HCT116 (cell line): ENCODE measurements around the gene PCDHA10. TPM values are rescaled to one million over a fixed set of nuclear protein-coding genes. Genes with fewer than 3 reads are reported as not detected.

Experiments
- ATAC-seq: fragments of 200-7000 bp; cut with Tn5 transposase; 2 replicates; pipeline ENCODE4 v1.9.1; 2020; ENCODE audit warnings: mild to moderate bottlenecking, moderate library complexity
- BruUV-seq: library from RNA; stranded (reverse); fragments of 400-500 nt; replicated peaks from 2 replicates; lab custom pipeline; 2021; lab: Mats Ljungman, UMichigan
- CTCF ChIA-PET: fragments of 300-600 bp; sonication (Branson Sonifier 250); formaldehyde crosslinking; loops from one replicate; lab custom pipeline; 2021; ENCODE audit warnings: antibody characterized with exemption; lab: Charles Lee
- POLR2A ChIA-PET: fragments of 300-600, 350-600 bp; sonication (Branson Sonifier 250); formaldehyde crosslinking; loops from one replicate; lab custom pipeline; 2021; ENCODE audit warnings: antibody characterized with exemption; lab: Charles Lee
- RAD21 ChIA-PET, 2 experiments: fragments of 300-600 bp; sonication (Branson Sonifier 250); formaldehyde crosslinking; loops; one replicate each; lab custom pipeline; 2023; ENCODE audit warnings: low total read pairs in 2 of 2; ENCODE audit not compliant: uncharacterized antibody in 2 of 2, unreplicated experiment in 2 of 2, low non-redundant PET in 1 of 2; lab: Charles Lee
- DNase-seq: peaks from one replicate; pipeline ENCODE4 v3.0.0-alpha.2; 2010; ENCODE audit warnings: low read depth, low spot score
- H2AFZ ChIP-seq: fragments of 200-600 bp; shearing (Covaris generic), sonication (generic); 2 replicates; pipeline ENCODE4 v1.6.1; 2017; ENCODE audit warnings: low read depth, mixed run types, mixed read lengths, antibody characterized with exemption, low read length; ENCODE audit not compliant: poor library complexity, severe bottlenecking
- H3K27ac ChIP-seq: 2 replicates; pipeline ENCODE4 v1.5.1; 2012; ENCODE audit warnings: low read depth, low read length
- H3K27me3 ChIP-seq: fragments of 200-600 bp; sonication (generic); 2 replicates; pipeline ENCODE4 v1.6.1; 2016; ENCODE audit warnings: mixed run types, low read length, mixed read lengths; ENCODE audit not compliant: insufficient read depth
- H3K36me3 ChIP-seq, 2 experiments: fragments of 200-500 bp in 1 of 2; fragments of 200-600 bp in 1 of 2; sonication (Bioruptor generic) in 1 of 2; sonication (generic) in 1 of 2; 2 replicates each; pipeline versions ENCODE4 v1.5.1 to v1.6.1; 2014 to 2016; ENCODE audit warnings: low read length in 2 of 2, inconsistent platforms in 1 of 2, mixed read lengths in 1 of 2, mixed run types in 1 of 2; ENCODE audit not compliant: insufficient read depth in 2 of 2, control insufficient read depth in 1 of 2
- H3K4me1 ChIP-seq, 2 experiments: fragments of 200-600 bp in 1 of 2; sonication (generic) in 1 of 2; 2 replicates each; pipeline versions ENCODE4 v1.5.1 to v1.6.1; 2012 to 2017; ENCODE audit warnings: low read length in 2 of 2, inconsistent platforms in 1 of 2, mild to moderate bottlenecking in 1 of 2, mixed read lengths in 1 of 2, mixed run types in 1 of 2, moderate library complexity in 1 of 2; ENCODE audit not compliant: insufficient read depth in 2 of 2, control insufficient read depth in 1 of 2
- H3K4me2 ChIP-seq: fragments of 200-600 bp; sonication (generic); 2 replicates; pipeline ENCODE4 v1.6.1; 2017; ENCODE audit warnings: mixed run types, low read length, mixed read lengths
- H3K4me3 ChIP-seq, 2 experiments: fragments of 200-600 bp in 1 of 2; sonication (generic) in 1 of 2; replicated peaks in 1 of 2; 2 replicates each; pipeline ENCODE4 v1.5.1; 2011 to 2016; ENCODE audit warnings: low read length in 2 of 2, control low read depth in 1 of 2, low read depth in 1 of 2, mild to moderate bottlenecking in 1 of 2, mixed read lengths in 1 of 2, mixed run types in 1 of 2
- H3K79me2 ChIP-seq: fragments of 200-600 bp; sonication (generic); 2 replicates; pipeline ENCODE4 v1.6.1; 2017; ENCODE audit warnings: mild to moderate bottlenecking, mixed run types, low read length, moderate library complexity, mixed read lengths; ENCODE audit not compliant: insufficient read depth
- H3K9ac ChIP-seq: fragments of 200-600 bp; sonication (generic); 2 replicates; pipeline ENCODE4 v1.6.1; 2016; ENCODE audit warnings: low read length, mixed read lengths
- H3K9me2 ChIP-seq: fragments of 200-600 bp; sonication (generic), shearing (Covaris generic); 2 replicates; pipeline ENCODE4 v1.6.1; 2017; ENCODE audit warnings: mixed run types, mild to moderate bottlenecking, moderate library complexity; ENCODE audit not compliant: insufficient read depth
- H3K9me3 ChIP-seq, 2 experiments: fragments of 200-500 bp in 1 of 2; fragments of 200-600 bp in 1 of 2; sonication (Bioruptor generic) in 1 of 2; sonication (generic) in 1 of 2; 2 replicates each; pipeline ENCODE4 v1.6.1; 2014 to 2017; ENCODE audit warnings: low read length in 2 of 2, mixed read lengths in 2 of 2, inconsistent platforms in 1 of 2, low read depth in 1 of 2, mild to moderate bottlenecking in 1 of 2, mixed run types in 1 of 2, moderate library complexity in 1 of 2; ENCODE audit not compliant: control insufficient read depth in 1 of 2, insufficient read depth in 1 of 2
- H4K20me1 ChIP-seq: fragments of 200-600 bp; sonication (generic), shearing (Covaris generic); 2 replicates; pipeline ENCODE4 v1.6.1; 2017; ENCODE audit warnings: mixed run types, mild to moderate bottlenecking, moderate library complexity; ENCODE audit not compliant: insufficient read depth
- CBX3 ChIP-seq: IDR thresholded peaks from 2 replicates; pipeline ENCODE4 v1.6.1; 2012; ENCODE audit warnings: low read depth
- CTCF ChIP-seq, 3 experiments: fragments of 200-600 bp in 1 of 3; sonication (generic) in 1 of 3; IDR thresholded peaks in 2 of 3; conservative IDR thresholded peaks in 1 of 3; 2 replicates each; pipeline ENCODE4 v1.5.1; 2012 to 2017; ENCODE audit warnings: low read depth in 2 of 3, low read length in 2 of 3, antibody characterized with exemption in 1 of 3, borderline replicate concordance in 1 of 3, control low read depth in 1 of 3, mild to moderate bottlenecking in 1 of 3, mixed read lengths in 1 of 3, mixed run types in 1 of 3, moderate library complexity in 1 of 3; ENCODE audit not compliant: insufficient read depth in 1 of 3
- EGR1 ChIP-seq: IDR thresholded peaks from 2 replicates; pipeline ENCODE4 v1.6.1; 2012; ENCODE audit warnings: low read depth
- EZH2 ChIP-seq: fragments of 200-600 bp; sonication (generic); IDR thresholded peaks from 2 replicates; pipeline ENCODE4 v1.6.1; 2017; ENCODE audit warnings: antibody characterized with exemption, mixed run types
- EZH2phosphoT487 ChIP-seq: fragments of 200-600 bp; IDR thresholded peaks from 2 replicates; pipeline ENCODE4 v1.6.1; 2018; ENCODE audit warnings: antibody characterized with exemption, borderline replicate concordance
- FOSL1 ChIP-seq: IDR thresholded peaks from 2 replicates; pipeline ENCODE4 v1.6.1; 2012; ENCODE audit warnings: low read depth
- JUND ChIP-seq: IDR thresholded peaks from 2 replicates; pipeline ENCODE4 v1.6.1; 2012
- MAX ChIP-seq: IDR thresholded peaks from 2 replicates; pipeline ENCODE4 v1.6.1; 2012
- POLR2A ChIP-seq: IDR thresholded peaks from 2 replicates; pipeline ENCODE4 v1.7.0; 2011; ENCODE audit warnings: borderline replicate concordance; ENCODE audit not compliant: insufficient read depth, insufficient read length; ENCODE audit errors: extremely low read depth
- POLR2AphosphoS5 ChIP-seq: IDR thresholded peaks from 2 replicates; pipeline ENCODE4 v1.6.1; 2011; ENCODE audit warnings: mild to moderate bottlenecking, low read depth, low read length, moderate library complexity
- SP1 ChIP-seq: IDR thresholded peaks from 2 replicates; pipeline ENCODE4 v1.6.1; 2012; ENCODE audit warnings: low read depth
- TCF7L2 ChIP-seq: IDR thresholded peaks from 2 replicates; pipeline ENCODE4 v1.7.0; 2011; ENCODE audit warnings: borderline replicate concordance, inconsistent platforms; ENCODE audit not compliant: insufficient read depth, insufficient read length; ENCODE audit errors: extremely low read depth
- YY1 ChIP-seq: IDR thresholded peaks from 2 replicates; pipeline ENCODE4 v1.6.1; 2011; ENCODE audit warnings: low read length, low read depth, moderate library complexity, mild to moderate bottlenecking; ENCODE audit not compliant: insufficient replicate concordance; ENCODE audit errors: extremely low read depth
- ZFX ChIP-seq: fragments of 450-650 bp; IDR thresholded peaks from 2 replicates; pipeline ENCODE4 v1.6.1; 2017
- intact Hi-C: fragments of 100-400 bp; cut with micrococcal nuclease; formaldehyde crosslinking; loops from 2 replicates; pipeline ENCODE4 v1.10.0; 2022
- total RNA-seq: library from RNA; stranded (reverse); gene quantifications from one replicate; pipeline ENCODE4 v1.2.1, GENCODE V29; 2021; ENCODE audit not compliant: unreplicated experiment
- TF ChIP-seq, protein P1 (sequence below): IDR thresholded peaks from 2 replicates; pipeline ENCODE4 v1.6.1; 2012; ENCODE audit warnings: low read depth

Gene PCDHA10
- total RNA-seq, 1 experiment from 2014 or later: 0.05 TPM

DNA sequence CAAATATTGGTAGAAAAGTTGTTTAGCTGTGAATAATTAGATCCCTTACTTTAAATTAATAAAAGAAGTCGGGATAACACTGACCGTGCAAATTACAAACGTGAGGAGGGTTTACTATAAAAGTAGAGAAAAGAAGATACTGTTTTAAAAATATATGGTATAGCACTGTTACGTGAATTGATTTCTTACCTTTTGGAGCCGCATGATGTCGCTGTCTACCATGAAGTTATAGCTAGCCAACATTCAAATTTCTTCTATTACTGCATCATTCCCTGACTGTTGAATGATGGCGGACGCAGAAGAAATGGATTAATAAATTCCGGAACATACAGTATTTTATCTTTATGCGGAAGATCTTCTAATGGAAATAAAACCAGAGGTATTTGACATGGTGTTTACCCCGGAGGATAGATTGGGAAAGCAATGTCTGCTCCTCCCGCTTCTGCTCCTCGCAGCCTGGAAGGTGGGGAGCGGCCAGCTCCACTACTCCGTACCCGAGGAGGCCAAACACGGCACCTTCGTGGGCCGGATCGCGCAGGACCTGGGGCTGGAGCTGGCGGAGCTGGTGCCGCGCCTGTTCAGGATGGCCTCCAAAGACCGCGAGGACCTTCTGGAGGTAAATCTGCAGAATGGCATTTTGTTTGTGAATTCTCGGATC, 27.9 kb upstream of the PCDHA10 start, which contains the start of gene PCDHA6:
PCDHA6 (plus strand) TSS at position 257 of the 658 bp plus-strand sequence; CDS start at position 389, 132 bp downstream.
- H4K20me1 ChIP-seq: no peaks in the 10 kb centered on the region
- TF ChIP-seq, protein P1, sequence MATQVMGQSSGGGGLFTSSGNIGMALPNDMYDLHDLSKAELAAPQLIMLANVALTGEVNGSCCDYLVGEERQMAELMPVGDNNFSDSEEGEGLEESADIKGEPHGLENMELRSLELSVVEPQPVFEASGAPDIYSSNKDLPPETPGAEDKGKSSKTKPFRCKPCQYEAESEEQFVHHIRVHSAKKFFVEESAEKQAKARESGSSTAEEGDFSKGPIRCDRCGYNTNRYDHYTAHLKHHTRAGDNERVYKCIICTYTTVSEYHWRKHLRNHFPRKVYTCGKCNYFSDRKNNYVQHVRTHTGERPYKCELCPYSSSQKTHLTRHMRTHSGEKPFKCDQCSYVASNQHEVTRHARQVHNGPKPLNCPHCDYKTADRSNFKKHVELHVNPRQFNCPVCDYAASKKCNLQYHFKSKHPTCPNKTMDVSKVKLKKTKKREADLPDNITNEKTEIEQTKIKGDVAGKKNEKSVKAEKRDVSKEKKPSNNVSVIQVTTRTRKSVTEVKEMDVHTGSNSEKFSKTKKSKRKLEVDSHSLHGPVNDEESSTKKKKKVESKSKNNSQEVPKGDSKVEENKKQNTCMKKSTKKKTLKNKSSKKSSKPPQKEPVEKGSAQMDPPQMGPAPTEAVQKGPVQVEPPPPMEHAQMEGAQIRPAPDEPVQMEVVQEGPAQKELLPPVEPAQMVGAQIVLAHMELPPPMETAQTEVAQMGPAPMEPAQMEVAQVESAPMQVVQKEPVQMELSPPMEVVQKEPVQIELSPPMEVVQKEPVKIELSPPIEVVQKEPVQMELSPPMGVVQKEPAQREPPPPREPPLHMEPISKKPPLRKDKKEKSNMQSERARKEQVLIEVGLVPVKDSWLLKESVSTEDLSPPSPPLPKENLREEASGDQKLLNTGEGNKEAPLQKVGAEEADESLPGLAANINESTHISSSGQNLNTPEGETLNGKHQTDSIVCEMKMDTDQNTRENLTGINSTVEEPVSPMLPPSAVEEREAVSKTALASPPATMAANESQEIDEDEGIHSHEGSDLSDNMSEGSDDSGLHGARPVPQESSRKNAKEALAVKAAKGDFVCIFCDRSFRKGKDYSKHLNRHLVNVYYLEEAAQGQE: no peak
- TF ChIP-seq POLR2AphosphoS5: no peak
- no peak for TF ChIP-seq TCF7L2
- no peak for TF ChIP-seq EGR1
- TF ChIP-seq EZH2phosphoT487: no peak
- no peak for TF ChIP-seq ZFX
- no peak for TF ChIP-seq SP1
- TF ChIP-seq POLR2A: no peak
- no peak for TF ChIP-seq EZH2
- TF ChIP-seq JUND: no peak
- TF ChIP-seq FOSL1: no peak
- TF ChIP-seq CTCF (IDR thresholded peaks at IDR 0.05 in 2 of 3, conservative IDR thresholded peaks at IDR 0.05 in 1 of 3; ENCODE audit: borderline replicate concordance in 1 of 3, insufficient read depth in 1 of 3, low read depth in 2 of 3, low read length in 2 of 3): no peak
- no peak for TF ChIP-seq YY1
- no peak for TF ChIP-seq CBX3
- no peak for TF ChIP-seq MAX
- TF ChIP-seq, all 23 proteins: peak for 0
- Histone ChIP-seq H3K4me1 (no peaks in the 10 kb centered on the region), H3K4me3 (no peak within 1 kb of the TSS), H3K9ac (no peak within 1 kb of the TSS), H2AFZ (no peak within 1 kb of the TSS), H3K27me3 (no peaks in the 10 kb centered on the region), H3K79me2 (no peaks in the 10 kb centered on the region), H3K36me3 (no peaks in the 10 kb centered on the region), H3K9me3 (no peaks in the 10 kb centered on the region), H3K9me2 (no peaks in the 10 kb centered on the region; the same call in 1 of the 2 replicates), H3K27ac (no peak within 1 kb of the TSS), H3K4me2 (no peak within 1 kb of the TSS)
- DNase-seq: no peak
- ChIA-PET RAD21 (no interaction called here), CTCF (no interaction called here), POLR2A (no interaction called here)
- ATAC-seq: no peak
- intact Hi-C loops: no loop called here
- BruUV-seq: no TSS peak
